Choroid plexus epithelial cell (primary cell): ENCODE results near the gene LCMT1.

Experiments
- DNase-seq: peaks from one replicate; pipeline ENCODE4 v3.0.0-alpha.2; 2010; ENCODE audit warnings: low read depth
- H3K4me3 ChIP-seq: 2 replicates; pipeline ENCODE4 v1.5.1; 2011; ENCODE audit warnings: low read depth, mild to moderate bottlenecking, control low read depth, low read length, moderate library complexity
- TF ChIP-seq, protein P1 (sequence below): conservative IDR thresholded peaks from 2 replicates; pipeline ENCODE4 v1.5.1; 2011; ENCODE audit warnings: low read depth, mild to moderate bottlenecking, control low read depth, inconsistent platforms, low read length, moderate library complexity

Gene LCMT1

DNA sequence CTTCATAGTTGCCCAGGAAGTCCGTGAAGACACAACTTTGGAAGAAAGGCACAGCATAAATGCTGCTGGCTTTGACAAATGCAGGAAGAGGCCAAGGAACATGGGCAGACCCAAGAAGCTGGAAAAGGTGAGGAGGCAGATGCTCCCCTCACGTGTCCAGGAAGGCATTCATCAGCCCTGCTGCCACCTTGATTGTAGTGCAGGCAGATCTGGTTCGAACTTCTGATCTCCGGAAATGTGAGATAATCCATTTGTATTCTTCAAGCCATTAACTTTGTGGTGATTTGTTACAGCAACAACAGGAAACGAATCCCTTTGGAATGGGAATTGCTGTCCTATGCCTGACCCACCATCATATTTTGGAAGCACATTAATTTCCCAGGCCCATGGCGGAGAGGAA, 28.5 kb upstream of the LCMT1 start:
- no peak overlapping the region for H3K4me3 ChIP-seq
- DNase-seq, result no peak
- TF ChIP-seq, protein P1, sequence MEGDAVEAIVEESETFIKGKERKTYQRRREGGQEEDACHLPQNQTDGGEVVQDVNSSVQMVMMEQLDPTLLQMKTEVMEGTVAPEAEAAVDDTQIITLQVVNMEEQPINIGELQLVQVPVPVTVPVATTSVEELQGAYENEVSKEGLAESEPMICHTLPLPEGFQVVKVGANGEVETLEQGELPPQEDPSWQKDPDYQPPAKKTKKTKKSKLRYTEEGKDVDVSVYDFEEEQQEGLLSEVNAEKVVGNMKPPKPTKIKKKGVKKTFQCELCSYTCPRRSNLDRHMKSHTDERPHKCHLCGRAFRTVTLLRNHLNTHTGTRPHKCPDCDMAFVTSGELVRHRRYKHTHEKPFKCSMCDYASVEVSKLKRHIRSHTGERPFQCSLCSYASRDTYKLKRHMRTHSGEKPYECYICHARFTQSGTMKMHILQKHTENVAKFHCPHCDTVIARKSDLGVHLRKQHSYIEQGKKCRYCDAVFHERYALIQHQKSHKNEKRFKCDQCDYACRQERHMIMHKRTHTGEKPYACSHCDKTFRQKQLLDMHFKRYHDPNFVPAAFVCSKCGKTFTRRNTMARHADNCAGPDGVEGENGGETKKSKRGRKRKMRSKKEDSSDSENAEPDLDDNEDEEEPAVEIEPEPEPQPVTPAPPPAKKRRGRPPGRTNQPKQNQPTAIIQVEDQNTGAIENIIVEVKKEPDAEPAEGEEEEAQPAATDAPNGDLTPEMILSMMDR, result no peak

DNA sequence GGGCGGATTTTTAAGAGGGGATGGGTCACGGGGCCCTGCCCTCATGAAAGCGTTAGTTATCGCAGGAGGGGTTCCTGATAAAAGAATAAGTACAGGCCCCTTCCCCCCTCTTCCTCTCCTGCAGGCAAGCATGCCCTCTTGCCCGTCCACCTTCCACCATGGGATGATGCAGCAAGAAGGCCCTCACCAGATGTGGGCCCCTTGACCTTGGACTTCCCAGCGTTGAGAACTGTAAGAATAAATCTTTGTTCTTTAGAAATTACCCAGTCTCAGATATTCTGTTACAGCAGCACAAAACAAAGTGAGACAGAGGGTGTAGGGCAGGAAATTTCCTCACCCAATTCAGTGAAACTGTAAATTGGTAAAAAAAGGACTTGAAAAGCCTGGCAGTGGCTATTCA, 27.8 kb upstream of the LCMT1 start:
- no peak overlapping the region for H3K4me3 ChIP-seq
- no peak for DNase-seq
- TF ChIP-seq, protein P1, result no peak

DNA sequence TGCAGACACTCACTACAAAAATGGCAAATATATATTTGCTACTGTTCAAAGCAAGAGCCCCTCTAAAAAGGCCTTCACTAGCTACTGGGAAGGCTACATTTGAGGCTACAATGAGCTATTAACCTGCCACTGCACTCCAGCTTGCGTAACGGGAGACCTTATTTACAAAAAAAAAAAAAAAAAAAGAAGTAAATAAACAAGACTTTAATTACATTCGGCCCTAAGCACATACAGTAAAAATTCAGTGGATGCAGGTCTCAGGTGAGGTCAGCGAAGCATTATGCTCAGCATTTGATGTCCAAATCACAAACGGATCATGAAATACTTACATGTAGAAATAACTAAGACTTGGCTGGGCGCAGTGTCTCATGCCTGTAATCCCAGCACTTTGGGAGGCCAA, 26.7 kb upstream of the LCMT1 start:
- no peak overlapping the region for H3K4me3 ChIP-seq
- no peak for DNase-seq
- TF ChIP-seq, protein P1, result no peak

DNA sequence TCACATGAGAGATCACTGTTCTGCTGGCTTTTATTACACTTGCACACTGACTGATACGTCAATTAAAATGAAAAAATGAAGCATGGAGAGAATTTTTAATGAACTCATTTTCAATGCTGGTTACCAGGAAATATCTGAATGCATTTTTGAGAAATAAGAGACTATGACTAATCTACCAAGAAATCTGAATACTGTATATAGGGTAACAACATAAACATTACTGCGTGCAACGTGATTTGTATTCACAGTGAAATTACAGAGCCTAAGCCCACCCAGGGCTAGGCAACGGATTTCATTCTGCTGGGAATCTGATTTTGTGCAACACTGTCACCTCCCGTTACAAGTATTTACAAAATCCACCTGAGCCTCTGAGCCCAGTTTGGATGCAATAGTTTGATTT, 23.8 kb upstream of the LCMT1 start:
- DNase-seq, result no peak
- TF ChIP-seq, protein P1, result no peak
- H3K4me3 ChIP-seq, result no peak overlapping the region

DNA sequence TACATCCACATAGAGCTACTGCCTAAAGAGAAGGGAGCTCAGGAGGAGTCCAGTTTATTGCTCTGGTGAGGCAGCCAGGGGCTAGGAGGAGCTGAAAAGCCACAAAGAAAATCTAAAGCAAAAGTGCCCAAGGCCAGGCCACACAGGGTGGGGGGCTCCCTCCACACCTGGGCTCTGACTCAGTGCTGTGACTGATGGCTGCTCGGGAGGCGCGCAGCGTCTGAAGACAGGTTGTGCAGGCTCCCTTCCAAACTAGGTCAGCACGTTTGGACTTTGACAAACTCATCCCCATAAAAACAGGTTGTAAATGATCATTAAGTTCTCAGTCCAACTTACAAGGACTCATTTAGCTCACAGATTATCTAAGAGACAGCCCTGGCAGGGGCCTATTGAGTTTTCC, 22.2 kb upstream of the LCMT1 start:
- TF ChIP-seq, protein P1, result no peak
- no peak for DNase-seq
- H3K4me3 ChIP-seq, result no peak overlapping the region

DNA sequence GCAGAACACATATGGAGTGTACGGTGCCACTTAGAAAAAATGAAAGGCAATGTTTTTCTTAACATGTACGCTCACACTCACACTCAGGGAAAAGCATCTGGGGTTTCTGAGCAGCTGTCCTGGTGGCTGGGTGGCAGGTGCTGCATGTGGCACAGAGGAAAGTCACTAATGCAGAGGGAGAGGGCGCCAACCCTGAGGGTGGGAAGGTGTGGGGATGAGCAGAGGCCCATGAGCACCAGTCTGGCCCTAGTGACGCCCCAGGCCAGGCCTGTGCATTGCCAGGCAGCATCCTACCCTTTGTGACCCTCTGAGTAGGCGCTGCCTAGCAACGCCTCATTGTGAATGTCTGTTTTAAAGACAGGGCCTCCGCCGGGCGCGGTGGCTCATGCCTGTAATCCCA, 19.1 kb upstream of the LCMT1 start:
- TF ChIP-seq, protein P1, result no peak
- H3K4me3 ChIP-seq, result no peak overlapping the region
- no peak for DNase-seq

DNA sequence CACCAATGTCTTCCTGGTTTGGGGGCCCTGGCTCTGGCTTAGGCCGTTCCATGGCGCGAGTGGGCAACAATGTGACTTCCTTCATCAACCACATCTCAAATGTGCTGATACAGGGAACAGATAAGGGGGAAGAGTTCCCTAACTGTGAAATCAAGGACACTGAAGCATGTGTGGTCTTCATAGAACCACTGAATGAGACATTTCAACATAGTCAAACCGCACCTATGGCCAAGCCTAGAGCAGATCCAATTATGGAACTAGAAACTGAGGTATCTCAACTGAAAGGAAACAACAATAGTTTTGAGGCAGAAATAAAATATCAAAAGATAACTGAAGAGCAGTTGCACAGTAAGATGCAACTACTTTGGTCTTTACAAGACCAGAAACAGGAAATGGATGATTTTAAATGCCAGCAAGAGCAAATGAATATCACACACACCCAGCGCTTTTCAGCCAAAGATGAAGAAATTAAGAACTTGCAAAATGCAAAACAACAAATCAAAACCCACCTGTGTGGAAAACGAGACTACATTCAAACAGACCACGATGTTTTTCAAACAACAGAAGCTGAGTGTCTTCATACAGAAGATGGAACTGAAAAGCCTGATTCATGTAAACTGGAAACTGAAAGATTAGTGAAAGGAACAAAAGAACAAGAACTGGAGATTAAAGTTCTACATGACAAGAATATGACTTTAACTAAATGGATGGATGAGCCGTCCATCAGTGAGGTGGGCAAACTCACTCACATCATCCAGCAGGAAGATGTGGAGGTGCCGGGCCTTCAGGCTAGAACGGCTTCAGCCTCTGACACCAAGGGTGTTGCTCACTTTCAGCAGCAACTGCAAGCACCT, 18.1 kb upstream of the LCMT1 start:
- TF ChIP-seq, protein P1, result no peak
- DNase-seq, result no peak
- no peak overlapping the region for H3K4me3 ChIP-seq
